ENCODE measurements around the gene PARP12. TPM values are rescaled to one million over a fixed set of nuclear protein-coding genes. Genes with fewer than 3 reads are reported as not detected.

PARP12 gene
- total and polyA plus RNA-seq, 10 of the 15 experiments (the other 5 are each of a cell fraction or from before 2014, with no cell fraction given) = 0.98 to 51.8 (median 18.0) TPM

DNA sequence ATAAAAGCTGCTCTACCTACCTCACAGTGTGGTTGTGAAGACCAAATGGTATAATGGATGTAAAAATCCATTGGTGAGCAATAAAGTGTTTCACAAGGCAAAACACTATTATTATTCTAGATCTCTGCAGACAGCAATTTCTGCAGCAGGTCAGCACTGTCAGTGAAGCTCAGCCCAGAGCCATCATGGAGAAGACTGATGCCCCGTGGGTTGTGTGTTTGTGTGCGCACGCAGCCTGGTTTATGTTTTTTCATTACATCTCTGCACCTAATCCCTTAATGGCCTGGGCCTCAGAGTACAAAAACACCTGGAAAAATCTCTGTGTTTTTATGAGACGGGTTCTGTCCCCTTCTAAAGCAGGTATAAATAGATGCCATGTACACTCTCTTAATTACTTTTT lies 64.2 kb downstream of the PARP12 start:
- Histone ChIP-seq H3K36me3 (ENCODE audit: control insufficient read depth in 2 of 2, insufficient read depth in 2 of 2, low read length in 1 of 2) (no peaks in the 10 kb centered on the region), H3K4me3 (no peak overlapping the region), H3K79me2 (ENCODE audit: control insufficient read depth, insufficient read depth, low read length) (no peaks in the 10 kb centered on the region), H3K27ac (ENCODE audit: control insufficient read depth, insufficient read depth) (no peak overlapping the region), H3K27me3 (replicated peaks in 1 of 2; ENCODE audit: control insufficient read depth in 2 of 2, insufficient read depth in 2 of 2, low read length in 1 of 2) (no peaks in the 10 kb centered on the region; a peak in 1 of 4 replicates), H3K9me3 (replicated peaks; ENCODE audit: control insufficient read depth, insufficient read depth, low read length) (no peaks in the 10 kb centered on the region), H3K4me2 (ENCODE audit: control insufficient read depth, insufficient read depth) (no peak overlapping the region), H3K9ac (ENCODE audit: control insufficient read depth, insufficient read depth, low read length) (no peak overlapping the region), H2AFZ (ENCODE audit: control insufficient read depth, low read depth, low read length) (no peak overlapping the region), H3K4me1 (ENCODE audit: control insufficient read depth, insufficient read depth, low read length) (no peaks in the 10 kb centered on the region), H4K20me1 (ENCODE audit: control insufficient read depth, insufficient read depth) (no peaks in the 10 kb centered on the region)
- no peak for DNase-seq (ENCODE audit: low read depth, low spot score)
- intact Hi-C loops (cut with micrococcal nuclease; ENCODE audit: unreplicated experiment) (no loop called here), in situ Hi-C loops (cut with MboI) (no loop called here)
- SMC1A ChIA-PET (ENCODE audit: uncharacterized antibody, unreplicated experiment) = interaction anchor here (1.7 to 10.9 kb wide), 4 partner anchors 352 to 396 kb away, joined by 4 to 121 read pairs (median 8); no protein-coding TSS in a partner anchor
- CTCF ChIA-PET = interaction anchor here (1.0 to 10.2 kb wide), 6 partner anchors 226 to 566 kb away, joined by 3 to 225 read pairs (median 12); no protein-coding TSS in a partner anchor
- TF ChIP-seq RAD21 (IDR thresholded peaks at IDR 0.05; ENCODE audit: insufficient read depth, low read depth, low read length) = no peak
- TF ChIP-seq IKZF2 (IDR thresholded peaks at IDR 0.05) = no peak
- no peak for TF ChIP-seq SUZ12 (IDR thresholded peaks at IDR 0.05; ENCODE audit: unreplicated experiment)
- TF ChIP-seq YBX1 (IDR thresholded peaks at IDR 0.05) = no peak
- TF ChIP-seq BHLHE40 (IDR thresholded peaks at IDR 0.05; ENCODE audit: borderline replicate concordance in 1 of 2, low read depth in 2 of 2, low read length in 1 of 2) = no peak
- no peak for TF ChIP-seq CHD4 (IDR thresholded peaks at IDR 0.05)
- TF ChIP-seq RB1 (IDR thresholded peaks at IDR 0.05; ENCODE audit: borderline replicate concordance) = no peak
- no peak for TF ChIP-seq PBX3 (IDR thresholded peaks at IDR 0.05; ENCODE audit: insufficient replicate concordance, low read depth, low read length)
- TF ChIP-seq ASH2L (IDR thresholded peaks at IDR 0.05; ENCODE audit: borderline replicate concordance, low read depth) = no peak
- TF ChIP-seq BCL11A (IDR thresholded peaks at IDR 0.05; ENCODE audit: low read depth, low read length) = no peak
- TF ChIP-seq MXI1 (IDR thresholded peaks at IDR 0.05; ENCODE audit: low read depth, low read length) = no peak
- no peak for TF ChIP-seq LARP7 (IDR thresholded peaks at IDR 0.05)
- ATAC-seq = no peak
- no peak for FAIRE-seq
- WGBS (ENCODE audit: insufficient coverage, insufficient replicate concordance, low lambda C conversion rate, missing lambda C conversion rate) = 94% methylated on average over 4 of the region's 4 CpGs
- no TSS peak for BruUV-seq (replicated peaks)
- POLR2A ChIA-PET = no interaction called here
- RAD21 ChIA-PET (ENCODE audit: unreplicated experiment) = interaction anchor here (0.6 to 10.0 kb wide), 4 partner anchors 348 to 562 kb away, joined by 3 to 135 read pairs (median 4); no protein-coding TSS in a partner anchor
